IPS DF 6.9 (cell line): ENCODE measurements around the gene ALG8.
"Not testable (repeated sequence)": the region's sequence is repeated elsewhere in the genome, so short reads cannot be mapped to it uniquely, and the experiment has no call there.

Experiments used
- DNase-seq: peaks from one replicate; pipeline ENCODE4 v3.0.0-alpha.2; 2013; ENCODE audit warnings: low read depth, low spot score
- H3K27ac ChIP-seq: one replicate; pipeline ENCODE4 v1.5.1; 2013; ENCODE audit warnings: low read length, control low read depth
- H3K27me3 ChIP-seq: 2 replicates; pipeline ENCODE4 v1.6.1; 2013; ENCODE audit warnings: mild to moderate bottlenecking, low read length; ENCODE audit not compliant: control insufficient read depth, insufficient read depth
- H3K36me3 ChIP-seq: 2 replicates; pipeline ENCODE4 v1.6.1; 2013; ENCODE audit warnings: low read length; ENCODE audit not compliant: control insufficient read depth, insufficient read depth
- H3K4me1 ChIP-seq: 2 replicates; pipeline ENCODE4 v1.6.1; 2013; ENCODE audit warnings: low read length; ENCODE audit not compliant: control insufficient read depth, insufficient read depth
- H3K4me3 ChIP-seq: 2 replicates; pipeline ENCODE4 v1.5.1; 2013; ENCODE audit warnings: mild to moderate bottlenecking, low read length
- H3K9me3 ChIP-seq: 2 replicates; pipeline ENCODE4 v1.6.1; 2013; ENCODE audit warnings: low read length, inconsistent platforms; ENCODE audit not compliant: control insufficient read depth, insufficient read depth
- WGBS: extraction: QIAGEN DNeasy Blood & Tissue Kit; methylation state at CpG from one replicate; pipeline ENCODE4 v1.1.7; 2013; ENCODE audit warnings: mixed read lengths, missing lambda C conversion rate; ENCODE audit not compliant: insufficient read length, insufficient coverage; 5-methylcytosine and 5-hydroxymethylcytosine counted together

The ALG8 gene

DNA sequence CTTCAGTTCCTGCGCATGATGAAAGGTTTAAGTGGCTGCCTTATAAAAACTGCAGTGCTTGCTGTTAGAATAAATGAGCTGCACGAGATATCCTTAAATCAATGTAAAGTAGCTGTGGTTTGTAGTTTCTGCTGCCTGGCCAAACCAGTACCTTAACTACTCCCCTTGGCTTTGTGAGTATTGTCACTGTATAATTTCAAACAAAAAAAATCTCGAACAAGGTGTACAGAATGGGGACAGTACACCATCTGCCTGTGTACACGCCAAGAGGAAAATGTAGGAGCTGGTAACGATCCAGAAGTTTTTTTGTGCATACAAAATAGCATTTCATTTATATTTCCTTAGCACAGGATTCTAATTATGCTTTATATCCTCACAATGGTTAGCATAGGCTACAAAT is 39.2 kb downstream of the ALG8 start:
- H3K27me3 ChIP-seq, result no peaks in the 10 kb centered on the region
- no CpG with 5 or more reads among the region's 5 CpGs for WGBS
- no peaks in the 10 kb centered on the region for H3K9me3 ChIP-seq
- no peak overlapping the region for H3K27ac ChIP-seq
- no peaks in the 10 kb centered on the region for H3K4me1 ChIP-seq
- H3K4me3 ChIP-seq, result no peak overlapping the region
- no peak for DNase-seq
- H3K36me3 ChIP-seq, result peaks cover 7% of the 10 kb centered on the region; the same call in 1 of the 2 replicates

GRCh38 chr11:78099666-78100065 is 39.8 kb downstream of the ALG8 start:
- no CpG with 5 or more reads among the region's 4 CpGs for WGBS
- no peak overlapping the region for H3K27ac ChIP-seq
- peaks cover 7% of the 10 kb centered on the region; the same call in 1 of the 2 replicates for H3K36me3 ChIP-seq
- no peaks in the 10 kb centered on the region for H3K9me3 ChIP-seq
- no peaks in the 10 kb centered on the region for H3K4me1 ChIP-seq
- no peaks in the 10 kb centered on the region for H3K27me3 ChIP-seq
- no peak overlapping the region for H3K4me3 ChIP-seq
- DNase-seq, result no peak

DNA sequence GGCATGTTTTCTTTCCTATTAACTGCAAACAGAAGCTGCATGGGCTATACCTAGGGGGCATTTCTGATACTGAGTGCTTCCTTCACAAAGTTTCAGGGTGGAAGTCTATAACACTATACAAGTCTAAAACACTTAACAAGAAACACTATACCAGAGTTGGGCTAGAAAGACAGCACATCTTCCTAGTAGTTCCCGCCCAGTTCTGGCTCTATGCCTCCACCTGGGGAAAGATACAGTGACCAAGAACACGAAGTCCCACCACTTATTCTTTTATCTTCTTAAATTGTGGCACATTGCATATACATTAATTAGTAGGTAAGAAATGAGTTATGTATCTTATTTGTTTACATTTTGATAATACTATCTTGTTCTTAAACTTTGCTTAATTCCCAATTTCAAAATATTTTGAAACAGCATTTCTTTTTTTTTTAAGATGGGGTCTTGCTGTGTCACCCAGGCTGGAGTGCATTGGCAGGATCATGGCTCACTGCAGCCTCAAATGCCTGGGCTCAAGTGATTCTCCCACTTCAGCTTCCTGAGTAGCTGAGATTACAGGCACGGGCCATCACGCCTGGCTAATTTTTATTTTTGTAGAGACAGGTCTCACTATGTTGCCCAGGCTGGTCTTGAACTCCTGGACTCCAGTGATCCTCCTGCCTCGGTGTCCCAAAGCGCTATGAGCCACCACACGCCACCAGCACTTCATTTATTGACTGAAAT is 41.6 kb downstream of the ALG8 start:
- DNase-seq, result no peak
- Histone ChIP-seq H3K27ac (no peak overlapping the region), H3K4me3 (no peak overlapping the region), H3K9me3 (no peaks in the 10 kb centered on the region), H3K27me3 (no peaks in the 10 kb centered on the region), H3K4me1 (no peaks in the 10 kb centered on the region), H3K36me3 (peaks cover 7% of the 10 kb centered on the region; the same call in 1 of the 2 replicates)
- no CpG with 5 or more reads among the region's 7 CpGs for WGBS

- no peaks in the 10 kb centered on the region for H3K9me3 ChIP-seq
- no peaks in the 10 kb centered on the region for H3K27me3 ChIP-seq
- no peaks in the 10 kb centered on the region for H3K36me3 ChIP-seq
- no peak overlapping the region for H3K4me3 ChIP-seq
- H3K27ac ChIP-seq, result no peak overlapping the region
- no peaks in the 10 kb centered on the region for H3K4me1 ChIP-seq
- DNase-seq, result no peak
- no CpG with 5 or more reads among the region's 2 CpGs for WGBS
Observed at GRCh38 chr11:78094250-78094649, 45.2 kb downstream of the ALG8 start.

DNA sequence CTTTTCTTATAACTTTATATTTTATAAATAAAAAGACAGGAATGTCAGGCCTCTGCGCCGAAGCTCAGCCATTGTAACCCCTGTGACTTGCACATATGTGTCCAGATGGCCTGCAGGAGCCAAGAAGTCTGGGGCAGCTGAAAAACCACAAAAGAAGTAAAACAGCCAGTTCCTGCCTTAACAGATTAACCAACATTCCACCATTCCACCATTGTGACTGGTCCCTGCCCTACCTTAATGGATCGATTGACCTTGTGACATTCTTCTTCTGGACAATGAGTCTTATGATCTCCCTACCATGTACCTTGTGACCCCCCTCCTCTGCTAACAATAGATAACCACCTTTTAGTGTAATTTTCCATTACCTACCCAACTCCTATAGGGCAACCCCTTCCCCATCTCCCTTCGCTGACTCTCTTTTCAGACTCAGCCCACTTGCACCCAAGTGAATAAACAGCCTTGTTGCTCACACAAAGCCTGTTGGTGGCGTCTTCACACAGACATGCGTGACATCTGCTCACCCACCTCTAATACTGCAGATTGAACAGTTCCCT is 52.8 kb downstream of the ALG8 start:
- not testable (repeated sequence) for H3K4me3 ChIP-seq, H3K27me3 ChIP-seq, H3K4me1 ChIP-seq, H3K27ac ChIP-seq, H3K9me3 ChIP-seq, DNase-seq, H3K36me3 ChIP-seq
- WGBS, result no CpG with 5 or more reads among the region's 6 CpGs

- DNase-seq, result no peak
- WGBS, result no CpG with 5 or more reads among the region's 3 CpGs
- H3K4me3 ChIP-seq, result no peak overlapping the region
- no peaks in the 10 kb centered on the region for H3K27me3 ChIP-seq
- H3K4me1 ChIP-seq, result no peaks in the 10 kb centered on the region
- no peaks in the 10 kb centered on the region for H3K36me3 ChIP-seq
- H3K9me3 ChIP-seq, result no peaks in the 10 kb centered on the region
- no peak overlapping the region for H3K27ac ChIP-seq
Observed at GRCh38 chr11:78085972-78086371, 53.5 kb downstream of the ALG8 start.

DNA sequence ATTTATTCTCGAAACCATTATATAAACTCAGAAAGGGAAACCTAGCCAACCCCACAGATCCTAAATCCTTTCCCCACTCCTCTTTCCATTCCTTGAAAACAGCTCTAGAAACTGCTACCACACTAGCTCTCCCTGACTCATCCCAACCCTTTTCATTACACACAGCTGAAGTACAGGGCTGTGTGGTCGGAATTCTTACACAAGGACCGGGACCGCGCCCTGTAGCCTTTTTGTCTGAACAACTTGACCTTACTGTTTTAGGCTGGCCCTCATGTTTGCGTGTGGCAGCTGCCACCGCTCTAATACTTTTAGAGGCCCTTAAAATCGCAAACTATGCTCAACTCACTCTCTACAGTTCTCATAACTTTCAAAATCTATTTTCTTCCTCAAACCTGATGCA is 54.9 kb downstream of the ALG8 start:
- H3K4me1 ChIP-seq, H3K27ac ChIP-seq, DNase-seq, H3K4me3 ChIP-seq, H3K27me3 ChIP-seq, H3K9me3 ChIP-seq, H3K36me3 ChIP-seq: not testable (repeated sequence)
- 100% methylated on average over 1 of the region's 8 CpGs for WGBS

- Histone ChIP-seq H3K27me3 (no peaks in the 10 kb centered on the region), H3K4me3 (no peak overlapping the region), H3K9me3 (no peaks in the 10 kb centered on the region), H3K36me3 (no peaks in the 10 kb centered on the region), H3K27ac (no peak overlapping the region), H3K4me1 (no peaks in the 10 kb centered on the region)
- no CpG with 5 or more reads among the region's 4 CpGs for WGBS
- DNase-seq, result no peak
Observed at GRCh38 chr11:78083021-78083420, 56.4 kb downstream of the ALG8 start.

- Histone ChIP-seq H3K4me3 (no peak overlapping the region), H3K9me3 (no peaks in the 10 kb centered on the region), H3K27me3 (no peaks in the 10 kb centered on the region), H3K4me1 (no peaks in the 10 kb centered on the region), H3K27ac (no peak overlapping the region), H3K36me3 (no peaks in the 10 kb centered on the region)
- DNase-seq, result no peak
- WGBS, result no CpG with 5 or more reads among the region's 8 CpGs
Observed at GRCh38 chr11:78082146-78082545, 57.3 kb downstream of the ALG8 start.

DNA sequence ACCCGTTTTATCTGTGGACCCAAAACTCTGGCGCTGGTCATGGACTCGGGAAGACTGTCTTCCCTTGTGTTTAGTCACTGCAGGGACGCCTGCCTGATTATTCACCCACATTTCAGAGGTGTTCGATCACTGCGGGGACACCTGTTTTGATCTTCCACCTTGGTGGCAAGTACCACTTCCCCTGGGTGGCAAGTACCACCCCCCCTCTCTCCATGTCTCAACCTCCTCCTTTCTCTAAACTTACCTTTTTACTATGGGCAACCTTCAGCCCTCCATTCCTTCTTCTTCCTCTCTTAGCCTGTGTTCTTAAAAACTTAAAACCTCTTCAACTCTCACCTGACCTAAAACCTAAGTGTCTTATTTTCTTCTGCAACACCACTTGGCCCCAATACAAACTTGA is 57.8 kb downstream of the ALG8 start:
- DNase-seq, result no peak
- no CpG with 5 or more reads among the region's 6 CpGs for WGBS
- no peaks in the 10 kb centered on the region for H3K36me3 ChIP-seq
- no peak overlapping the region for H3K27ac ChIP-seq
- H3K4me3 ChIP-seq, result no peak overlapping the region
- no peaks in the 10 kb centered on the region for H3K9me3 ChIP-seq
- H3K4me1 ChIP-seq, result no peaks in the 10 kb centered on the region
- no peaks in the 10 kb centered on the region for H3K27me3 ChIP-seq
